OCI-LY1 (cell line): ENCODE measurements around the gene CHCHD6.
"Not testable (repeated sequence)": the region's sequence is repeated elsewhere in the genome, so short reads cannot be mapped to it uniquely, and the experiment has no call there.

Source experiments
- H2AFZ ChIP-seq: fragments of 200-600 bp; sonication (generic), shearing (Covaris generic); 2 replicates; pipeline ENCODE4 v1.6.0; 2014; ENCODE audit warnings: antibody characterized with exemption, mild to moderate bottlenecking, low read length
- H3F3A ChIP-seq: fragments of 200-600 bp; sonication (generic), shearing (Covaris generic); 2 replicates; pipeline ENCODE4 v1.6.0; 2014; ENCODE audit warnings: mild to moderate bottlenecking, antibody characterized with exemption, low read length, moderate library complexity; ENCODE audit not compliant: insufficient read depth
- H3K27ac ChIP-seq: fragments of 200-600 bp; sonication (generic); 2 replicates; pipeline ENCODE4 v1.5.1; 2014; ENCODE audit warnings: low read length, mixed run types, mild to moderate bottlenecking, low read depth; ENCODE audit not compliant: poor library complexity, severe bottlenecking
- H3K27me3 ChIP-seq: fragments of 200-600 bp; sonication (generic); 2 replicates; pipeline ENCODE4 v1.6.0; 2014; ENCODE audit warnings: antibody characterized with exemption, mild to moderate bottlenecking, low read length, moderate library complexity; ENCODE audit not compliant: insufficient read depth
- H3K36me3 ChIP-seq: fragments of 200-600 bp; sonication (generic); 2 replicates; pipeline ENCODE4 v1.6.1; 2014; ENCODE audit warnings: mild to moderate bottlenecking, antibody characterized with exemption, low read length, moderate library complexity, mixed read lengths; ENCODE audit not compliant: insufficient read depth
- H3K4me1 ChIP-seq: fragments of 200-600 bp; sonication (generic); 2 replicates; pipeline ENCODE4 v1.5.1; 2014; ENCODE audit warnings: mild to moderate bottlenecking, low read length, moderate library complexity; ENCODE audit not compliant: insufficient read depth, severe bottlenecking
- H3K4me2 ChIP-seq: fragments of 200-600 bp; sonication (generic), shearing (Covaris generic); 2 replicates; pipeline ENCODE4 v1.6.1; 2014; ENCODE audit warnings: low read length
- H3K4me3 ChIP-seq: fragments of 200-600 bp; sonication (generic); 2 replicates; pipeline ENCODE4 v1.5.1; 2014; ENCODE audit warnings: low read length, low read depth, mild to moderate bottlenecking, mixed read lengths; ENCODE audit not compliant: poor library complexity, severe bottlenecking
- H3K79me2 ChIP-seq: fragments of 200-600 bp; shearing (Covaris generic); 2 replicates; pipeline ENCODE4 v1.6.1; 2016; ENCODE audit warnings: mixed run types, low read length, mixed read lengths; ENCODE audit not compliant: insufficient read depth
- H3K9ac ChIP-seq: fragments of 200-600 bp; sonication (generic), shearing (Covaris generic); 2 replicates; pipeline ENCODE4 v1.6.1; 2014; ENCODE audit warnings: mild to moderate bottlenecking, low read length, mixed read lengths
- H3K9me2 ChIP-seq: fragments of 200-600 bp; sonication (generic), shearing (Covaris generic); 2 replicates; pipeline ENCODE4 v1.6.1; 2014; ENCODE audit warnings: low read depth, mild to moderate bottlenecking, low read length, mixed read lengths
- H3K9me3 ChIP-seq: fragments of 200-600 bp; shearing (Covaris generic); 2 replicates; pipeline ENCODE4 v1.6.1; 2014; ENCODE audit warnings: low read length, mixed read lengths
- H4K20me1 ChIP-seq: fragments of 200-600 bp; sonication (generic), shearing (Covaris generic); 2 replicates; pipeline ENCODE4 v1.6.0; 2016; ENCODE audit warnings: mild to moderate bottlenecking, low read length; ENCODE audit not compliant: insufficient read depth
- EZH2 ChIP-seq: fragments of 200-600 bp; sonication (generic), shearing (Covaris generic); IDR thresholded peaks from 2 replicates; pipeline ENCODE4 v1.8.0; 2017; ENCODE audit warnings: borderline replicate concordance, mixed run types, mild to moderate bottlenecking, antibody characterized with exemption, low read length, moderate library complexity, mixed read lengths
- TF ChIP-seq, protein P1 (sequence below): fragments of 200-600 bp; sonication (generic), shearing (Covaris generic); IDR thresholded peaks from 2 replicates; pipeline ENCODE4 v1.5.1; 2017; ENCODE audit warnings: mild to moderate bottlenecking, antibody characterized with exemption, low read length, moderate library complexity, mixed read lengths

The CHCHD6 gene

DNA sequence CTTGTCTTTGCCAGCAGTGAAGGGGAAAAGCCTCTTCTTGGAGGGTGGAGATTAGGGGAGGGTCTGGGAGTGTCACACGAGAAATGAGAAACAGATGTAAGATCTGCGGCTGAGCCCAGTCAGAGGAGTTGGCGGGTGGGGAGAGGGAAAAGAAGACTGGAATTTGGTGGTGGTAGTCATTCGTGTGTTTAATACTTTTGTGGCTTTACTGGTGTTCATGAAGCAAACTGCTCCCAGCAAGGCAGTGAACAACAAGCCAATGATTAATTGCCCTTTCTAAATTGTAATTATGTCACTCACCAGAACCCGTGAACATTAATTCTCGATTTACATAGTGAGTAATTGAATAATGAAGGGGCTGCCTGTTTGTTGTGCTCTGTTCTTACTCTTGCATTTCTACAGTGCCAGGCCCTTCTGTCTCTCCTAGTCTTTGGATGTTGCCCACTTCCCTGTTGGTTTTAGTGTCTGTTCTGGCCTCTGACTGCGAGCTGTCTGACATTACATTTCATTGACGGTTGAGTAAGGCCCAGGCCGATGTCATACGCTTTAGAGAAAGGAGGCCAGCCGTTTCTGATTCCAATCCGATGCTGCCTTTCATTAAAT lies 78.0 kb downstream of the CHCHD6 start:
- no peaks in the 10 kb centered on the region for H3K9me2 ChIP-seq
- H3K4me1 ChIP-seq = no peaks in the 10 kb centered on the region
- no peaks in the 10 kb centered on the region for H3K36me3 ChIP-seq
- H3K4me2 ChIP-seq = no peak overlapping the region
- no peak overlapping the region for H3K4me3 ChIP-seq
- no peak overlapping the region for H2AFZ ChIP-seq
- H3K27ac ChIP-seq = no peak overlapping the region
- no peaks in the 10 kb centered on the region for H3K9me3 ChIP-seq
- no peaks in the 10 kb centered on the region for H3F3A ChIP-seq
- no peaks in the 10 kb centered on the region for H4K20me1 ChIP-seq
- H3K9ac ChIP-seq = no peak overlapping the region
- no peak for TF ChIP-seq EZH2
- TF ChIP-seq, protein P1, sequence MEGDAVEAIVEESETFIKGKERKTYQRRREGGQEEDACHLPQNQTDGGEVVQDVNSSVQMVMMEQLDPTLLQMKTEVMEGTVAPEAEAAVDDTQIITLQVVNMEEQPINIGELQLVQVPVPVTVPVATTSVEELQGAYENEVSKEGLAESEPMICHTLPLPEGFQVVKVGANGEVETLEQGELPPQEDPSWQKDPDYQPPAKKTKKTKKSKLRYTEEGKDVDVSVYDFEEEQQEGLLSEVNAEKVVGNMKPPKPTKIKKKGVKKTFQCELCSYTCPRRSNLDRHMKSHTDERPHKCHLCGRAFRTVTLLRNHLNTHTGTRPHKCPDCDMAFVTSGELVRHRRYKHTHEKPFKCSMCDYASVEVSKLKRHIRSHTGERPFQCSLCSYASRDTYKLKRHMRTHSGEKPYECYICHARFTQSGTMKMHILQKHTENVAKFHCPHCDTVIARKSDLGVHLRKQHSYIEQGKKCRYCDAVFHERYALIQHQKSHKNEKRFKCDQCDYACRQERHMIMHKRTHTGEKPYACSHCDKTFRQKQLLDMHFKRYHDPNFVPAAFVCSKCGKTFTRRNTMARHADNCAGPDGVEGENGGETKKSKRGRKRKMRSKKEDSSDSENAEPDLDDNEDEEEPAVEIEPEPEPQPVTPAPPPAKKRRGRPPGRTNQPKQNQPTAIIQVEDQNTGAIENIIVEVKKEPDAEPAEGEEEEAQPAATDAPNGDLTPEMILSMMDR = no peak
- H3K79me2 ChIP-seq = no peaks in the 10 kb centered on the region
- no peaks in the 10 kb centered on the region for H3K27me3 ChIP-seq

DNA sequence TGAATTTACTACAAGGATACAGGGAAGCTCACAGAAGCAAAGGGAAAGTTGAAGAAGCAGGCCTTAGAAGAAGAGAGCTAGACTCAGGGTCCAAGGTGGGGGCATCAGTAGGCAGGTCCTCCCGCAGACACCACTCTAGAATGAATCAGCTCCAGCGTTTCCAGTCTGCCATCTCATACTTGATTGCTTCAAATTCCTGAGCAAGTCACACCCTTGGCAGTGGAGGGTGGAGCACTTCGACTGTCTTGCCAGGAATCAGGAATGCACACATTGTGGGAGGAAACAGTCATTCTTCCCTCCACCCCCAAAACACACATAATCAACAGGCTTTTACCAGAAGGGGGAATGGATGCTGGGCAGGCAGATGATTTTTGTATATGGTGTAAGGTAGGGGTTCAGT lies 78.5 kb downstream of the CHCHD6 start:
- Histone ChIP-seq H3K79me2 (no peaks in the 10 kb centered on the region), H3K36me3 (no peaks in the 10 kb centered on the region), H3K4me3 (no peak overlapping the region), H3K27ac (no peak overlapping the region), H3K4me1 (no peaks in the 10 kb centered on the region), H2AFZ (no peak overlapping the region), H3F3A (no peaks in the 10 kb centered on the region), H3K9ac (no peak overlapping the region), H3K4me2 (no peak overlapping the region), H3K9me2 (no peaks in the 10 kb centered on the region), H4K20me1 (no peaks in the 10 kb centered on the region), H3K9me3 (no peaks in the 10 kb centered on the region), H3K27me3 (no peaks in the 10 kb centered on the region)
- TF ChIP-seq, protein P1 = no peak
- TF ChIP-seq EZH2 = no peak

DNA sequence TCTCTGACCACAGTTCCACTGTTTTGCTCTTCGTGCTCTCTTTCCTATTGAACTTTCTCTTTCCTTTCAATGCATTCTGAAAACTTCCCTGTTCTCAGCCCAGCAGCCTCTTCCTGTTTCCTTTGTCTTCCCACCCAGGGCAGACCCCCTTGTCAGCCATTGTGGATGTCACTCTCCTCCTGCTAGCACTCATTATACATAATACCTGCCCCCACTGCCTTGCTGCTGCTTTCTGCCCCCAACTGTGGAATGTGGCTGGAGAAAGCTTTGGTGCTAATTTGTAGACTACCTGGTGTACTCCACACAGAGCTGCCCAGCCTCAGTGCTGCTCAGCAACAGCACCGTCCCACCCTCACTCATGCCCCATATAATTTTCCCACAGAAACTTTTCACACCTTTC lies 80.2 kb downstream of the CHCHD6 start:
- Histone ChIP-seq H3K9me2 (no peaks in the 10 kb centered on the region), H3K9me3 (no peaks in the 10 kb centered on the region), H3K9ac (no peak overlapping the region), H3K4me3 (no peak overlapping the region), H3K4me1 (no peaks in the 10 kb centered on the region), H3K79me2 (no peaks in the 10 kb centered on the region), H3K36me3 (no peaks in the 10 kb centered on the region), H3K4me2 (no peak overlapping the region), H3K27me3 (no peaks in the 10 kb centered on the region), H3F3A (no peaks in the 10 kb centered on the region), H3K27ac (no peak overlapping the region), H4K20me1 (no peaks in the 10 kb centered on the region), H2AFZ (no peak overlapping the region)
- no peak for TF ChIP-seq EZH2

DNA sequence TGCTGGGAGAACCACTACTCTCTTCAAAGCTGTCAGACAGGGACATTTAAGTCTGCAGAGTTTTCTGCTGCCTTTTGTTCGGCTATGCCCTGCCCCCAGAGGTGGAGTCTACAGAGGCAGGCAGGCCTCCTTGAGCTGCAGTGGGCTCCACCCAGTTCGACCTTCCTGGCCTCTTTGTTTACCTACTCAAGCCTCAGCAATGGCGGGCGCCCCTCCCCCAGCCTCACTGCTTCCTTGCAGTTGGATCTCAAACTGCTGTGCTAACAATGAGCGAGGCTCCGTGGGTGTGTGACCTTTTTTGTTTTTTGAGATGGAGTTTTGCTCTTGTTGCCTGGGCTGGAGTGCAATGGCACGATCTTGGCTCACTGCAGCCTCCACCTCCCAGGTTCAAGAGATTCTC lies 87.3 kb downstream of the CHCHD6 start:
- not testable (repeated sequence) for H3K4me1 ChIP-seq, H3K79me2 ChIP-seq, H3K9me2 ChIP-seq, H3K9me3 ChIP-seq, H4K20me1 ChIP-seq, H3K36me3 ChIP-seq, H3K27me3 ChIP-seq, H3K9ac ChIP-seq, H3F3A ChIP-seq, H3K27ac ChIP-seq, H3K4me2 ChIP-seq, H3K4me3 ChIP-seq, H2AFZ ChIP-seq
